ENCODE results near the gene NFYA.
"Not testable (repeated sequence)": the region's sequence is repeated elsewhere in the genome, so short reads cannot be mapped to it uniquely, and the experiment has no call there.

Gene NFYA

GRCh38 chr6:41115027-41115426 is 42.3 kb downstream of the NFYA start:
- DNase-seq (ENCODE audit: low read depth, low spot score), result not testable (repeated sequence)

- DNase-seq (ENCODE audit: low read depth, low spot score), result no peak
Observed at GRCh38 chr6:41119508-41119907, 46.7 kb downstream of the NFYA start.

GRCh38 chr6:41120058-41120457 is 47.3 kb downstream of the NFYA start:
- DNase-seq (ENCODE audit: low read depth, low spot score), result no peak

- DNase-seq (ENCODE audit: low read depth, low spot score), result no peak
Observed at GRCh38 chr6:41122373-41122772, 49.6 kb downstream of the NFYA start.

GRCh38 chr6:41122918-41123317 is 50.1 kb downstream of the NFYA start:
- no peak for DNase-seq (ENCODE audit: low read depth, low spot score)

GRCh38 chr6:41125282-41125681 is 52.5 kb downstream of the NFYA start:
- no peak for DNase-seq (ENCODE audit: low read depth, low spot score)

- DNase-seq (ENCODE audit: low read depth, low spot score), result no peak
Observed at GRCh38 chr6:41132254-41132653, 59.5 kb downstream of the NFYA start.

- no peak for DNase-seq (ENCODE audit: low read depth, low spot score)
Observed at GRCh38 chr6:41135062-41135832, 62.5 kb downstream of the NFYA start.

GRCh38 chr6:41136911-41137310 is 64.1 kb downstream of the NFYA start:
- DNase-seq (ENCODE audit: low read depth, low spot score), result no peak

GRCh38 chr6:41147917-41148316 is 75.1 kb downstream of the NFYA start:
- no peak for DNase-seq (ENCODE audit: low read depth, low spot score)
